GM18505 (cell line): Measurements from ENCODE around the gene DTX2.
A peak's percentile ranks its signal among the peaks of the same experiment; 100 is the strongest.
"Not testable (repeated sequence)": the region's sequence is repeated elsewhere in the genome, so short reads cannot be mapped to it uniquely, and the experiment has no call there.

Experiments used
- ATAC-seq: cut with Tn5 transposase; IDR thresholded peaks from one replicate; pipeline ENCODE4 v1.9.1; 2021; ENCODE audit not compliant: unreplicated experiment
- POLR2A ChIP-seq: IDR thresholded peaks from 4 replicates; pipeline ENCODE4 v1.6.1; 2011; ENCODE audit warnings: borderline replicate concordance; ENCODE audit not compliant: insufficient read depth, insufficient read length; ENCODE audit errors: extremely low read depth

Gene DTX2

GRCh38 chr7:76485822-76486610 lies 24.5 kb downstream of the DTX2 start:
- peak; percentile 8 for ATAC-seq

GRCh38 chr7:76486618-76487017 lies 25.1 kb downstream of the DTX2 start:
- peak; percentile 98 for ATAC-seq

DNA sequence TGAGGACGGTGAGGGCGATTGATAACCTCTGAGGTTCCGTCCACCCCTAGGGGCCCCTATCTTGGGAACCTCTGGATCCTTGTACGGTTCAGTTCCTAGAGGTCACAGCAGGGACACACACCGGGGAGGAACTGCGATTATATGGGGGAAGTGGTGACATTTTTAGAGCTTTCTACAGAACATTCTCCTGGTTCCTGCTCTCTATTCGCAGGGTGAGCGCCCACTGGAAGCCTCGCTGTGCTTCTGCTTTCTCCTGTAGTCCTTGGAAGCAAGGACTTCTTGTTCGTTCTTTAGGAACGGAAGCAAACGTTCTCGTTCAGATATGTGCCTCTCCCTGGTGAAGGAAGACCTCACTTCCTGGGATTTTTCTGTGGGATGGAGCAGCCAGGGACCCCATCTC lies 26.5 kb downstream of the DTX2 start:
- ATAC-seq: not testable (repeated sequence)

DNA sequence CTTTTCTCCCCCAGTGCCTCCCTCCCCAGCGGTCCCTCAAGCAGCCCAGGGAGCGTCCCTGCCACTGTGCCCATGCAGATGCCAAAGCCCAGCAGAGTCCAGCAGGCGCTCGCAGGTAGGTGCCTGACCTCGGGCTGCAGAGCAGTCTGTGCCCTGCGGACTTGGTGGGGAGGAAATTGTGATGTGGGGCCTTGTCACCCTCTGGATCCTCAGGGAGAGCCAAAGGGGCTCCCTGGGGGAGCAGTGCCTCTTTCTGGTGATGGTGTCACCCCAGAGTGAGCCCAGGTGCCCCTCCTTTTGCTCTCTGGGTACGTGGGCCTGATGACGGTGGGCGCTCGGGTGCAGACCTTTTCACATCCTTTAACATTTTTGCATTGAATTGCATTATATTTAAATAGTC lies 30.6 kb downstream of the DTX2 start:
- ATAC-seq: not testable (repeated sequence)

DNA sequence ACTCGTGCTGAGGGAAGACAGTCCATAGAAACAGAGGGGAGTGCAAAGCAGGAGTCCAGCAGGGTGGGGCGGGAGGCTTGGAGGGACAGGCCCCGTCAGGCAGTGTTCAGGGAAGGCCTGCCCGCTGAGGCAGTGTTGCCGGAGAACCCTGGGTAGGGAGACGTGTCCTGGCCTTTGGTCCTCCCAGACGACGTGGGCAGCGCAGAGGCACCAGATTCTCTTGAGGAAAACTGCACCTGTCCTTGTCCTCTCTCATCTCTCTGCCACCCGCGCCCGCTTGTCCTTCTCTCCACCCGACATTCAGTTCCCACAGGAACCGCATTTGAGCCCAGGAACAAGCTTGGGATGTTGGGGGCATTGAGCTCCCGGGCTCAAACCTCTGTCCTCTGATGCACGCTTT lies 34.2 kb downstream of the DTX2 start:
- not testable (repeated sequence) for ATAC-seq

- ATAC-seq: not testable (repeated sequence)
These were observed 36.5 kb downstream of the DTX2 start for GRCh38 chr7:76497918-76498582.

- ATAC-seq: not testable (repeated sequence)
These were observed 37.2 kb downstream of the DTX2 start for GRCh38 chr7:76498583-76499200.

DNA sequence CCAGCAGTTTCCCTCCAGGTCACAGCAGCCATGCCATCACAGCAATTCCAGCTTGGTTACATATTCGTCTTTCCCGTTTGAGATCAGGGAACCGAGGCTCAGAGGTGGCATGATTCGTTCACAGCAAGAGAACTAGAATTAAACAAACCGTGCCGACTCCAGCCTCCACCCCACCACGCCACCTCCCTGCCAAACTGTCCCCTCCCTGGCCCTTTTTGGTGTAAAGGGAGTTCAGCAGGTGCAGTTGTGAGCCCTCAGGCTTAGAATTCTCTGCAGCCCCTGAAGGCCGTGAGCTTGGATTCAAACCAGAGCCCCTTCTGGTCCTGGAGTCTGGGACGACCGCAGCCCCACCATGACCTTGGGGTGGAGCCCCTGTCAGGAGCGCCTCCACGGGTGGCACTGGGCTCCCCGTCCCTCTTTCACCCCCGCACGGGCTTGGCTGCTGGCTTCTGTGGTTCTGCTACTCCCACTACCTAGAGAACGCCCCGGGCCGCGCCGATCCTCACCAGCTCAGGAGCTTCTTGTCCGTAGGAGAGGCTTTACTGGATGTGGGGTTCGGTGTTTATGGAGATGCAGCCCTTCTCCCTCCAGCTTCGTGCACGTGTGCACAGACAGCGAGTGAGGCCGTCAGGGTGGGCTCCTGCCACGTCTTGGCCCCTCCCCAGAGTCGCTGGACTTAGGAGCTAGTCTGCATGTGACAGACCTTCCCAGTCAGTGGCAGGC lies 37.9 kb downstream of the DTX2 start:
- ATAC-seq: not testable (repeated sequence)

GRCh38 chr7:76499924-76500241 lies 38.4 kb downstream of the DTX2 start:
- not testable (repeated sequence) for ATAC-seq

- not testable (repeated sequence) for ATAC-seq
These were observed 40.7 kb downstream of the DTX2 start for GRCh38 chr7:76502224-76502623.

DNA sequence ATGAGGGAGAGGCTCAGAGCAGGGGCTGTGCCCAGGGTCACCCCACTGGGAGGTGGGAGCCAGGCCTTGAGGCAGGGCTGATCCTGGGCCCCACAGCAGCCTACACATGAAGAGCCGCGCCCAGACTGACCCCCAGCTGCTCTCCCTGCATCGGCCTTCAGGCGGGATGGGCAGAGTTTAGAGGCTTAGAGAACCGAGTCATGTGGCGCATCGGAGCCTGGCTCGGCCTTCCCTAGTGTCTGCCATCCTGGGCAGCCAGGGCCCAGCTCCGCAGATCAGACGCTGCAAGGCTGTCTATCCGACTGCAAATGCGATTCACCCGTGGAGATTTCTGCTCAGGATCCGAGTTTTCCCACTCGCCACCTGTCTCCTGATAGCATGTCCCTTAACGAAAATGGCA lies 41.3 kb downstream of the DTX2 start:
- not testable (repeated sequence) for ATAC-seq

DNA sequence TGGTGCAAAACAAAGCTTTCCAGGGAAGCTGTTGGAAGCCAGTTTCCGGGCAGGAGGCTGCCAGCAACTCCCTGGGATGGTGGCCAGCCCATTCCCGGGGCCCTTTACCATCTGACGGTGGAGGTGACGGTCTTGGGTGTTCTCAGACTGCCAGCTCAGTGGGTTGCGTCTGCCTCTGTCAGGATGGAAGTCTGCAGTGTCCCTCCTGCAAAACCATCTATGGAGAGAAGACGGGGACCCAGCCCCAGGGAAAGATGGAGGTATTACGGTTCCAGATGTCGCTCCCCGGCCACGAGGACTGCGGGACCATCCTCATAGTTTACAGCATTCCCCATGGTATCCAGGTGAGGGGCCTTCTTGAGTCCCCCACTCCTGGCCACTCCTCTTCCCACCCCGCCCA lies 41.7 kb downstream of the DTX2 start:
- not testable (repeated sequence) for ATAC-seq

GRCh38 chr7:76504351-76505167 lies 43.0 kb downstream of the DTX2 start:
- ATAC-seq: not testable (repeated sequence)

DNA sequence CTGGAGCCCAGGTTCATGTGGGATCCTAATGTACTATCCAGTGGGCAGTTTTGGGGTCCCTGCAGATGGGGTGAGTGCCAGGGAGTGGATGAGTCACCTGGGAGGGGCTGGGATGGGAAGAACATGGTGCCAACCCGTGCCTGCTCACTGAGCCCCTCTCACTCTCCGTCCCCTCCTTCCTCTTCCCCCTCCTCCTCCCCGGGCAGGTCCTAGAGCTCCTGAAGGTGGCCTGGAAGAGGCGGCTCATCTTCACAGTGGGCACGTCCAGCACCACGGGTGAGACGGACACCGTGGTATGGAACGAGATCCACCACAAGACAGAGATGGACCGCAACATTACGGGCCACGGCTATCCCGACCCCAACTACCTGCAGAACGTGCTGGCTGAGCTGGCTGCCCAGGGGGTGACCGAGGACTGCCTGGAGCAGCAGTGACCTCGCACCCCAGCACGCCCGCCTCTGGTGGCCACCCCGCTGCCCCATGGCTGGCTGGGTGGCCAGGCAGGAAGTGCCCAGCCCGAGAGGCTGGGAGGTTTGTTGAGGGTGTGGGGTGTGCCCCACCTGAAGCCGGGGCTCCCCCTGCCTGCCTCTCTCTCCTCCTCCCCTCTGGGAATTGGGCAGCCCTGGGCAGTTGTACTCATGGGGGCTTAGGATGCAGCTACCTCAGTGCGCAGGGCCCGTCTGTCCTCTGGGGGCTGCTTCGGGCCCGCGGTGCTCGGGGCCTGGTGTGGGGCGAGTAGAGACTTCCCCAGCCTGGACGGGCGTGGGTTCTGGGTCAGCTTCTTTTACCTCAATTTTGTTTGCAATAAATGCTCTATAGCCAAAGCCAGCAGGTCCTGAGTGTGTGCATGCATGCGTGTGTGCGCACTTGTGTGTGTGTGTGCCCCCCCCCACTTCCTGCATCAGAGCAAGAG lies 43.9 kb downstream of the DTX2 start:
- no peak for ATAC-seq
- no peak for TF ChIP-seq POLR2A
